ENCODE results near the gene CMTM3. TPM values are rescaled to one million over a fixed set of nuclear protein-coding genes. Genes with fewer than 3 reads are reported as not detected.

Gene CMTM3
- total RNA-seq, 2 donors from 2014 or later = 15.6 to 26.2 TPM

GRCh38 chr16:66640724-66641314, 36.3 kb downstream of the CMTM3 start:
- Histone ChIP-seq H3K4me1 (no peaks in the 10 kb centered on the region), H3K4me3 (no peak overlapping the region), H3K27ac (no peak overlapping the region), H3K36me3 (no peaks in the 10 kb centered on the region), H3K27me3 (no peaks in the 10 kb centered on the region), H3K9me3 (no peaks in the 10 kb centered on the region)
- no peak for DNase-seq (ENCODE audit: low spot score)
- TF ChIP-seq, protein P1, sequence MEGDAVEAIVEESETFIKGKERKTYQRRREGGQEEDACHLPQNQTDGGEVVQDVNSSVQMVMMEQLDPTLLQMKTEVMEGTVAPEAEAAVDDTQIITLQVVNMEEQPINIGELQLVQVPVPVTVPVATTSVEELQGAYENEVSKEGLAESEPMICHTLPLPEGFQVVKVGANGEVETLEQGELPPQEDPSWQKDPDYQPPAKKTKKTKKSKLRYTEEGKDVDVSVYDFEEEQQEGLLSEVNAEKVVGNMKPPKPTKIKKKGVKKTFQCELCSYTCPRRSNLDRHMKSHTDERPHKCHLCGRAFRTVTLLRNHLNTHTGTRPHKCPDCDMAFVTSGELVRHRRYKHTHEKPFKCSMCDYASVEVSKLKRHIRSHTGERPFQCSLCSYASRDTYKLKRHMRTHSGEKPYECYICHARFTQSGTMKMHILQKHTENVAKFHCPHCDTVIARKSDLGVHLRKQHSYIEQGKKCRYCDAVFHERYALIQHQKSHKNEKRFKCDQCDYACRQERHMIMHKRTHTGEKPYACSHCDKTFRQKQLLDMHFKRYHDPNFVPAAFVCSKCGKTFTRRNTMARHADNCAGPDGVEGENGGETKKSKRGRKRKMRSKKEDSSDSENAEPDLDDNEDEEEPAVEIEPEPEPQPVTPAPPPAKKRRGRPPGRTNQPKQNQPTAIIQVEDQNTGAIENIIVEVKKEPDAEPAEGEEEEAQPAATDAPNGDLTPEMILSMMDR (IDR thresholded peaks at IDR 0.05) = no peak

DNA sequence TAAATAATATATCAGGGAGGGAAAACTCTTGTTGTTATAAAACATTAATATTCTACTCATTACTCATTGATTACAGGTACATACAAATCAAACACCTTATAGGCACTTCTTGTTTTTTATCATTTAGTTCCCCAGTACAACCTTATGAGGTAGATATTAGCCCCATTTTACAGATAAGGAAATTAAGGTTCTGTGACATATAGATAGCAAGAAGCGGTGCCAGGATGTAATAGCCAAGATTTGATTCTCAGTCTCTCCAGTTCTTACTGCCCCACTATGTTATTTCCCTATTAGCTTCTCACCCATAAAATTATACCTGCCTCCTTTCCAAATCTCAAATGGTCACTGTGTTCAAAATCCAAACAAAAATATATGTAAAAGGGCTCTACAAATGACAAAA, 36.9 kb downstream of the CMTM3 start:
- TF ChIP-seq, protein P1 (IDR thresholded peaks at IDR 0.05) = no peak
- Histone ChIP-seq H3K4me1 (no peaks in the 10 kb centered on the region), H3K27ac (no peak overlapping the region), H3K36me3 (no peaks in the 10 kb centered on the region), H3K4me3 (no peak overlapping the region), H3K9me3 (no peaks in the 10 kb centered on the region), H3K27me3 (no peaks in the 10 kb centered on the region)
- DNase-seq (ENCODE audit: low spot score) = no peak

- Histone ChIP-seq H3K4me3 (no peak overlapping the region), H3K27me3 (no peaks in the 10 kb centered on the region), H3K4me1 (peaks cover 0 to 10% of the 10 kb centered on the region in 2 donors), H3K9me3 (no peaks in the 10 kb centered on the region), H3K27ac (no peak overlapping the region), H3K36me3 (no peaks in the 10 kb centered on the region)
- DNase-seq (ENCODE audit: low spot score) = no peak
- TF ChIP-seq, protein P1 (IDR thresholded peaks at IDR 0.05) = no peak
Measured at GRCh38 chr16:66647866-66648265, 43.4 kb downstream of the CMTM3 start.

GRCh38 chr16:66649167-66649566, 44.7 kb downstream of the CMTM3 start:
- no peaks in the 10 kb centered on the region for H3K36me3 ChIP-seq
- no peaks in the 10 kb centered on the region for H3K9me3 ChIP-seq
- H3K4me3 ChIP-seq = no peak overlapping the region
- H3K27me3 ChIP-seq = no peaks in the 10 kb centered on the region
- no peak for DNase-seq (ENCODE audit: low spot score)
- H3K4me1 ChIP-seq = peaks cover 0 to 10% of the 10 kb centered on the region in 2 donors
- H3K27ac ChIP-seq = no peak overlapping the region
- TF ChIP-seq, protein P1 (IDR thresholded peaks at IDR 0.05) = no peak

DNA sequence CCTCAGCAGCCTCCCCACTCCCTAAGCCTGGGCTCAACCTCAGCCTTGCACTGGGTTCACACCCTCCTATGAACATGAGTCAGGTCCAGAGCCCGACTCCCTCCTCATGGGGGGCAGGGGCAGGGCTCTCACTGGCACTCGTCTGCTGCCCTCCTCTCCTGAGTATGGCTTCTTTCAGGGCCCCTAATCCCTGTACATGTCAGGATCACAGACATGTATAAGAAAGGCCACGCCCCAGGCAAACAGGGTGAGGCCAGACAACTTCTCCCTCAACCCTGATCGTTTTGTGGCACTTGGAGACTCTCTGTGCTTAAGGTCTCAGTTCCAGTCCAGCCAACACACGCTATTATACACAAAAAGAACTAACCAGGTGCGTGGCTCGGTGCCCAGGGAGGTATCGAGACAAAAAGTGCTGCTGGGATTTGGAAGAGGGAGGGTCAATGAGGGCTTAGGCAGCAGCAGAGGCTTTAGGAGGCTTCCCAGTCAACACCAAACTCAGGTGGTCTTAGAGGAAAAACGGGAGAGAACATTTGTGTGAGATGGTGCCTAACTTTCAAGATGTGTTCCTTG, 45.2 kb downstream of the CMTM3 start:
- no peaks in the 10 kb centered on the region for H3K9me3 ChIP-seq
- no peaks in the 10 kb centered on the region for H3K27me3 ChIP-seq
- DNase-seq (ENCODE audit: low spot score) = no peak
- H3K27ac ChIP-seq = no peak overlapping the region
- no peaks in the 10 kb centered on the region for H3K36me3 ChIP-seq
- TF ChIP-seq, protein P1 (IDR thresholded peaks at IDR 0.05) = no peak
- no peak overlapping the region for H3K4me3 ChIP-seq
- H3K4me1 ChIP-seq = peaks cover 0 to 10% of the 10 kb centered on the region in 2 donors

All from right atrium auricular region (tissue), 2 donors.